HL-60/S4 treated with phorbol 12-myristate 13-acetate at 8.2 ng/mL for 4 days and 3 days (cell line): ENCODE results near the gene PCSK5.
"Not testable (repeated sequence)": the region's sequence is repeated elsewhere in the genome, so short reads cannot be mapped to it uniquely, and the experiment has no call there.

Source experiments
- in situ Hi-C: fragments of 300-500 bp; cut with MboI; formaldehyde crosslinking; loops from 2 replicates; pipeline ENCODE4 v1.15.0; 2022; ENCODE audit warnings: low sequenced_read_pairs

Gene PCSK5

GRCh38 chr9:76044266-76044819 lies 153.9 kb downstream of the PCSK5 start:
- in situ Hi-C loops, result no loop called here

- in situ Hi-C loops, result no loop called here
These were observed 154.7 kb downstream of the PCSK5 start for GRCh38 chr9:76045221-76045620.

- in situ Hi-C loops, result no loop called here
These were observed 158.9 kb downstream of the PCSK5 start for GRCh38 chr9:76049341-76049740.

GRCh38 chr9:76067696-76068095 lies 177.2 kb downstream of the PCSK5 start:
- in situ Hi-C loops, result no loop called here

- in situ Hi-C loops, result no loop called here
These were observed 187.1 kb downstream of the PCSK5 start for GRCh38 chr9:76077537-76077936.

GRCh38 chr9:76081281-76081680 lies 190.8 kb downstream of the PCSK5 start:
- in situ Hi-C loops, result not testable (repeated sequence)

- in situ Hi-C loops, result no loop called here
These were observed 191.6 kb downstream of the PCSK5 start for GRCh38 chr9:76082057-76082456.

GRCh38 chr9:76085596-76085995 lies 195.1 kb downstream of the PCSK5 start:
- in situ Hi-C loops, result no loop called here

GRCh38 chr9:76086539-76086938 lies 196.1 kb downstream of the PCSK5 start:
- in situ Hi-C loops, result no loop called here

GRCh38 chr9:76087976-76088375 lies 197.5 kb downstream of the PCSK5 start:
- in situ Hi-C loops, result no loop called here

GRCh38 chr9:76090330-76090729 lies 199.9 kb downstream of the PCSK5 start:
- in situ Hi-C loops, result no loop called here

GRCh38 chr9:76090909-76091308 lies 200.4 kb downstream of the PCSK5 start:
- in situ Hi-C loops, result no loop called here

- in situ Hi-C loops, result no loop called here
These were observed 202.1 kb downstream of the PCSK5 start for GRCh38 chr9:76092572-76092971.

- in situ Hi-C loops, result no loop called here
These were observed 205.1 kb downstream of the PCSK5 start for GRCh38 chr9:76095585-76095984.

GRCh38 chr9:76099516-76099915 lies 209.0 kb downstream of the PCSK5 start:
- in situ Hi-C loops, result no loop called here

GRCh38 chr9:76101075-76101474 lies 210.6 kb downstream of the PCSK5 start:
- in situ Hi-C loops, result no loop called here

GRCh38 chr9:76101491-76101890 lies 211.0 kb downstream of the PCSK5 start:
- in situ Hi-C loops, result no loop called here

GRCh38 chr9:76101947-76102346 lies 211.5 kb downstream of the PCSK5 start:
- in situ Hi-C loops, result no loop called here

GRCh38 chr9:76103531-76104315 lies 213.2 kb downstream of the PCSK5 start:
- in situ Hi-C loops, result no loop called here

GRCh38 chr9:76107482-76107881 lies 217.0 kb downstream of the PCSK5 start:
- in situ Hi-C loops, result no loop called here

GRCh38 chr9:76109953-76110352 lies 219.5 kb downstream of the PCSK5 start:
- in situ Hi-C loops, result no loop called here

GRCh38 chr9:76112151-76112550 lies 221.7 kb downstream of the PCSK5 start:
- in situ Hi-C loops, result no loop called here

- in situ Hi-C loops, result no loop called here
These were observed 223.7 kb downstream of the PCSK5 start for GRCh38 chr9:76114144-76114543.
